Activated CD8-positive, alpha-beta memory T cell treated with anti-CD3 and anti-CD28 coated beads, Interleukin-2, amount 50 U/mL, for 24 hours (primary cell): ENCODE results near the gene MOGAT3.
A peak's percentile ranks its signal among the peaks of the same experiment; 100 is the strongest.

Experiments used
- DNase-seq: peaks from one replicate; pipeline ENCODE4 v3.0.0-alpha.2; 2020; ENCODE audit errors: extremely low read depth

The MOGAT3 gene, protein sequence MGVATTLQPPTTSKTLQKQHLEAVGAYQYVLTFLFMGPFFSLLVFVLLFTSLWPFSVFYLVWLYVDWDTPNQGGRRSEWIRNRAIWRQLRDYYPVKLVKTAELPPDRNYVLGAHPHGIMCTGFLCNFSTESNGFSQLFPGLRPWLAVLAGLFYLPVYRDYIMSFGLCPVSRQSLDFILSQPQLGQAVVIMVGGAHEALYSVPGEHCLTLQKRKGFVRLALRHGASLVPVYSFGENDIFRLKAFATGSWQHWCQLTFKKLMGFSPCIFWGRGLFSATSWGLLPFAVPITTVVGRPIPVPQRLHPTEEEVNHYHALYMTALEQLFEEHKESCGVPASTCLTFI

DNA sequence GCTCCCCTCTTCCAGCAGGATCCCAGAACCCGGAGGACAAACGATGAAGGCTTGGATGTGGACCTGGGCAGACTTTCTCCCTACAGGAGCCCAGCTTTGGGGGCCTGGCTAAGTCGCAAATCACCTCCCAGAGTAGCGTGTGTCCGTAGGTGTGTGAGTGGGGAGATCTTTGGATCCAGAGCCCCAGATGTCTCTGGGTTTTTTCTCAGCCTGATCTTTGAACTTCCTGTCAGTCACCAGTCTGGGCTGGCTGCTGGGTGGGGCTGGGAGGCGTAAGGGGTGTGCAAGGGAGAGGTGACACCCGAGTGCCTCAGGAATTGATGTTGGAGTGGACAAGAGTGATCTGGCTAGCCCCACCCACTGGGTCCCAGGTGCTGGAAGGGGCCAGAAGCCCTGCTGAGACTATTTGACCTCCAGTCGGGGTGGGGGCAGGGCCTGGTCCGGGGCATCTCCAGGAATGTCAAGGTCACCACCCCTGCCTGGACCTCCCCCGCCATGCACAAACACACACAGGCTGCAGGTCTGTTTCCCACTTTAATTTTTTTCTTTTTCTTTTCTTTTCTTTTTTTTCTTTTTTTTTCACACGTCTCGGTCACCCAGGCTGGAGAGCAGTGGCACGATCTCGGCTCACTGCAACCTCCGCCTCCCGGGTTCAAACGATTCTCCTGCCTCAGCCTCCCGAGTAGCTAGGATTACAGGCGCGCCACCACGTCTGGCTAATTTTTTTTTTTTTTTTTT, at the start of gene MOGAT3:
TSS of gene MOGAT3 (minus strand) at position 175 of the 738 bp plus-strand sequence. CDS start 182 bp downstream, outside the sequence.
- DNase-seq: no peak

DNA sequence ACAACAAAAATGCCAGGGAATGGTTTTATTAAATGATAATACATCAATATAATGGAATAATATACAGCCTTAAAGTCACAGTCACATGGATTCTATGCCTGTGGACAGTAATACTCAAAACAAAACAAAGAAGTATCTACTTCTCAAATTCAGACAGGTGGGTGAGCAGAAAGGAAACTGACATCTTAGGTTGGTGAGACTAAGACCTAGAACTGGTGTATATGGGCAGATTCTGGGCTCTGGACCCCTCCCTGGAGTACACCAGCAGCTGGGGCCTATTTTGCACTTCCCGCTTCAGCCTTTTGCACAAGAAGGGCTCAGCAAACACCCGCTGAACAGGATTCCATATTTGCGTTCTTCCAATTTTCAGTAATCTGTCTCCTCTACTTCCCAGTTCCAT, 49.5 kb upstream of the MOGAT3 start:
- no peak for DNase-seq

DNA sequence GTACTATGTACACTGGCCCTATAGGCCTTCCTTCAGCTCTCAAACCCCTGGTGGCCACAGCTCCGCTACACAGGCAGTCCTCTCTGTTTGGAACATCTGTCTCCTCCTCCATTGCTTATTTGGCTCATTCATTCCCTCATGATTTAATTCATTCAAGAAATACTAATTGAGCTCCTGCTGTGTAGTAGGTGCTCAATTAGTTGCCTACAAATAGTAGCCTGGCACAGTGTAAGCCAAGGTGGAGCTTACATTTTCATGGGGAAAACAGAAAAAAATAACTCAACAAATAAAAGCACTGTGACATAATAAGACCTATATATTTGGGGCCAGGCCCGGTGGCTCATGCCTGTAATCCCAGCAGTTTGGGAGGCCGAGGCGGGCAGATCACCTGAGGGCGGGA, 47.4 kb upstream of the MOGAT3 start:
- DNase-seq: no peak

DNA sequence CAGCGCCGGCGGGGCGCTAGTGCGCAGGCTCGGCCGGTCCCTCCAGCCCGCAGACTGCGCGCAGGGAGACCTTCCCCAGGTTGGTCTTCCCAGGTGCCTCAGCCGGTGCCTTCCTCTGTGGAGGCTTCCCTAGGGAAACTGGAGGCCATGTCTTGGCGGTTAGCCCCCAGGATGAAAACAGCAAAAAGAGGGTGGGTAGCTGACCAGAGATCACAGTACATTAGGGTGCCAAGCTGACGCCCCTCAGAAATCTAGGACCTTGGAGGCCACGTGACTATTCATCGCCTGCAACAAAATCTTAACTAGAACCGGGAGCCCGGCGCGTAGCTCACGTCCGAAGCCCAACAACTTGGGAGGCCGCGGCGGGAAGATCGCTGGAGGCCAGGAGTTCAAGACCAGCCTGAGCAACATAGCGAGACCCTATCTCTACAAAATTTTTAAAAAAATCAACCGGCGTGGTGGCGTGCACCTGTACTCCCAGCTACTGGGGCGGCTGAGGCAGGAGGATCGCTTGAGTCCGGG, 44.4 kb upstream of the MOGAT3 start:
- no peak for DNase-seq

DNA sequence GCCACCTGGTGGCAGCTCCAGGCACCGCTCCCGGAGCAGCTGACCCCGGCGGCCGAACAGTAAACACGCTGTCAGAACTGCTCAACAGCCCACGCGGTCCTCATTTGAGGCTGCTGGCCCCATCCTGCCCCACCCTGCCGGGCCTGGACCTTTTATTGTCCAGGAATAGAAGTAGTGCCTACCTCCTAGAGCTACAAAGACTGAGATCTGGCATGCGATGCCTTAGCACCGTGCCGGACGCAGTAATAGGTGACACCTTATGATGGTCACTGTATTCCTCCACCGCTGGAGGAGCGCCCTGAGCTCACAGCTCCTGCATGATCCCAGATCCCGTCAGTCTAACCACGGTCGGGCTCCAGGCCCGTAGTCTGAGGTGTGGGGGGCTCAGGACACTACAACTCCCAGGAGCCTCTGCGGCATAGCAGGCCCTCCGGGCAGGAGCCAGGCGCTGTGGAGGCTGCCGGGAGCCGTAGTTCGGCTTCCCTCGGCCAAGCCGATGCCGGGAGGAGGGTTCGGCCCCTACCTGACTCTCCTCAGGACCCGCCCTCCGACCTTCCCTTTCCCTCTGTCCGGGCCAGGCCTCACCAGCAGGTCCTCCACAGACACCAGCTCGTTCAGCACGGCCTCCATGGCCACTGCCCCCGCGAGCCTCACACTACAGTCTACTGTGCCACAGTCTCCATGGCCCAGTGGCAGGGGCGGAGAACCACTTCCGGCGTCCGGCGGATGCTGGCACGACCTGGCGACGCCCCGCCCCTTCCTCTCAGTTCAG, 43.7 kb upstream of the MOGAT3 start, which contains the start of gene FIS1:
TSS of gene FIS1 (minus strand) at position 707 of the 772 bp plus-strand sequence. CDS start at position 630, 77 bp downstream.
- peak; percentile 79 for DNase-seq

DNA sequence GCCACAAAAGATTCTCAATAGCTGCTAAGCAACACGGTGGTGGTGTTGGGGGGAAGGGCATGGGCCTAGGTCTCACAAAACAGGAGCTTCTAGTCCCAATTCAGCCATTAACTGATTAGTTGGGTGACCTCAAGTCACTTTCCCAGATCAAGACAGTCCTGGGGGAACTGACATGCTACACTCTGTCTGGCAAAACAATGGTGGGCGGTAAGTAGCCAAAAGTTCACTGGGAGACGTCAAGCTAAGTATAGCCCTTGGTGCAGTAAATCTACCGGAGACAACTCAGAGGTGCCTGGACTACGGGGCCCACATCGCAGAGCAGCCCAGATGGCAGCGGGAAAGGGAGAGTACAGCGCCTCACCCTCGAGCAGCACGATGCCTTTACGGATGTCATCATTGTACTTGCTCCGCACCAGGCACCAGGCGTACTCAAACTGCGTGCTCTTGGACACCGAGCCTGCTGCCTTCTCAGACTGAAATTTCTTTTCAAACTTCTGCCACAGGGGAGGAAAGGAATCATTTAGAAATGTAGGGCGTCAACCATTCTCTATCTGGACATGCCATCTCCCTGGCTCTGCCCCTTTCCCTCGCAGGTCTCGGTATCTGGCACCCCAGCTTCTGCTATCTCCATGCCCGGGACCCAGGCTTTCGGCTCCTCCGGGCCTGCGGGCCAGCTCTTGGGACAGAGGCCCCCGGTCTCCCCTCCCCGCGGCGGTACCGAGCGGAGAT, 43.0 kb upstream of the MOGAT3 start:
- DNase-seq: no peak

DNA sequence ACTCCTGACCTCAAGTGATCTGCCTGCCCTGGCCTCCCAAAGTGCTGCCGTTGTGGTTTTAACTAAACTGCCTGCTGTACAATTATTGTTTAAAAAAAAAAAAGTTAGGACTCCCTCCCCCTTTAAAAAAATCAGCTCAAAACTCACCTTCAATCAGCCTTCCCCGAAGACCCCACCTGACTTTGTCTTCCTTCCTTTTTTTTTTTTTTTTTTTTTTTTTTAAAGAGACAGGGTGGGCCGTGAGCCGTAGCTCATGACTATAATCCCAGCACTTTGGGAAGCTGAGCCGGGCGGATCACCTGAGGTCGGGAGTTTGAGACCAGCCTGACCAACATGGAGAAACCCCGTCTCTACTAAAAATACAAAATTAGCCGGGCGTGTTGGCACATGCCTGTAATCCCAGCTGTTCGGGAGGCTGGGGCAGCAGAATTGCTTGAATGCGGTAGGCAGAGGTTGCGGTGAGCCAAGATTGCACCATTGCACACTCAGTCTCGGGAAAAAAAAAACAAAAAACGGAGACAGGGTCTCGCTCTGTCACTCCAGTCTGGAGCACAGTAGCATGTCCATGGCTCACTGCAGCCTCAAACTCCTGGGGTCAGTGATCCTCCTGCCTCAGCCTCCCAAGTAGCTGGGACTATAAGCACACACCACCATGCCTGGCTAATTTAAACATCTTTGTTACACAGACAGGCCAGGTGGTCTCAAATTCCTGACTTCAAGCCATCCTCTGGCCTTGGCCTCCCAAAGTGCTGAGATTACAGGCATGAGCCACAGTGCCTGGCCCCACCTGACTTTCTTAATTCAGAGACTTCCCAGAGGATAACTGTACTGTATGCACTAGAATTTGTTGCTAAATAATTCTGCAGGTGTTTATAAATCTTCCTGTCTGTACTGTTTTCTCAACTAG, 40.9 kb upstream of the MOGAT3 start:
- DNase-seq: no peak

DNA sequence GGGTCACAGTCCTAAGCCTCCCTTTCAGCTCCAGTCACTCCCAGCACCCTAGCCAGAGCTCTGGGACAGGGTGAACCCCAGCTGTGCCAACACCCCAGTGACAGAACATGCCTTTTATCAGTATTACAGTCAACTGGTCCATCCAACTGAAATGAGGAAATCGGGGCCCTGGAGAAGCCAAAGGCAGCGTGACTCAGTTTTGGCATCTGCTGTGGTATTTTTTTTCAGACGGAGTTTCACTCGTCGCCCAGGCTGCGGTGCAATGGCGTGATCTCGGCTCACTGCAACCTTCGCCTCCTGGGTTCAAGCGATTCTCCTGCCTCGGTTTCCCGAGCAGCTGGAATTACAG, 40.2 kb upstream of the MOGAT3 start:
- DNase-seq: no peak

DNA sequence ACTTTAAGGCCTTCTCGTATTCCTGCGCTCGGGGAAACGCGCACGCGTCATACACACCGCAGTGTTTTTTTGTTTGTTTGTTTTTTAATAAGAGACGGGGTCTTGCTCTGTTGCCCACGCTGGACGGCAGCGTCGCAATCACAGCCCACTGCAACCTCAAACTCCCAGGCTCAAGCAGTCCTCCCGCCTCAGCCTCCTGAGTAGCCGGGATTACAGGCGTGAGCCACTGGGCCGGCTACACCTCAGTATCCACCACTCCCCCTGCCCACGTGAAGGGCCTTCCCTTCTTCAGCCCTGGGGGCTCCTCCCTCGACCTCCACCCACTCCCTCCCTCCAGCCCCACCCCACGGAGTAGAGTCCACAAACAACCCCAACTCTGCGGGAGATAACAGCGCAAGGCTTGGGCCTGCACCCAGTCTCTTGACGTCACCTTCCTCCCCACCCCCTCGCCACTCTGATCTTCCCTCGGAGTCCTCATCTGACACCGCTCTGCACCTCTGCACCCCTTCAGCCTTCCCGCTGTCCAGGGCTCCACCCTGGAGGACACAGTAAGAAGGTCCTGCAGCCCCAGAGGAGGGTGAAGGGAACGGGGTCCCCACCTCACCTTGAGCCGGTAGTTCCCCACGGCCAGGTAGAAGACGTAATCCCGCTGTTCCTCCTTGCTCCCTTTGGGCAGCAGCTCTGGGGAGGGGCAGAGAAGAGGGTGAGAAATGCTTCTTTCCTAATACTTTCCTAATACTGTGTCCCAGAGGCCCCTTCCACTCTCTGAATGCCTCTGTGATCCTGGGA, 39.6 kb upstream of the MOGAT3 start:
- DNase-seq: no peak

DNA sequence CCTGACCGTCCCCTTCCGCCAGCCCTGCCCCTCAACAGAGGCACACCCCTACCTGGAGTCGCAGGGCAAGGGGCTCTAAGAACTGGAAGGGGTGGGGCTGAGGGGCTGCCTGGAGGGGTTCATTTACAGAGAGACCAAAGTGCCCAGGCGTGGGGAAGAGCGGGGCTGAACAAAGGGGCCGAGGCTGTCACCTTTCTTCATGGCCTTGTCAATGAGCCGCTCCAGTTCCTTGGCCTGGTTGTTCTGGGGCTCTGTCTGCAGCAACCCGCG, 39.0 kb upstream of the MOGAT3 start:
- DNase-seq: no peak

DNA sequence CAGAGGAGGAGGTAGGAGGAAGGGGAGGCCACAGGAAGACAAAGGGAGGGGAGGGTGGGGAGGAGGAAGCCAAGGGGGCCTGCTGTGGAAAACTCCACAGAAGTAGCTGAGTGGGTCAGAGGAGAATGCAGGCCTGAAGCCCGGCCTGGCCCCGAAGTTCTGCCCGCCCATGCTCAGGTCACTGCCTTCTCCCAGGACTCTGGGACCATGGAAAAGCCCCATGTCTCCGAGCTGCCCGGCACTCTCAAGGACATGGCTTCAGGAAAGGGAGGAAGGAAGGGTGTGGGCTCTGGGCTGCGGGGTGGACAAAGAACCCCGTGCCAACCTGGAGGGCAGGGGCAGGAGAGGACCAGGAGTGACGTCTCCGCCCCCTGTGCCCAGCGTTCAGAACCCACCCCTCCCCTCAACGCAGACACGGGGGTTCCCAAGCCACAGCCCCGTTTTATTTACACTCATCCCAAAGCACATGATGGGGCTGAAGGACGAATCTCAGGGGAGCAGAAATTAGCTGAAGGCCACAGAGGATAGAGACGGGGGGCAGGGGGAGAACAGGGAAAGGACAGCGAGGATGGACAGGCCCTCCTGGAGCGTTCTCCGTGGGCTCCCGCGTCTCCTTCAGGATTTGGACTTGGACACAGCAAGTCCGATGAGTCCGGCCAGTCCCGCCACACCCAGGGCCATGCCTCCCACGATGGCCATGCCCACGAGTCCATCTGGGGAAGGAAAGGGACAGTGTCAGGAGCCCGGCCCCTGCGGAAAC, 38.5 kb upstream of the MOGAT3 start:
- DNase-seq: no peak

DNA sequence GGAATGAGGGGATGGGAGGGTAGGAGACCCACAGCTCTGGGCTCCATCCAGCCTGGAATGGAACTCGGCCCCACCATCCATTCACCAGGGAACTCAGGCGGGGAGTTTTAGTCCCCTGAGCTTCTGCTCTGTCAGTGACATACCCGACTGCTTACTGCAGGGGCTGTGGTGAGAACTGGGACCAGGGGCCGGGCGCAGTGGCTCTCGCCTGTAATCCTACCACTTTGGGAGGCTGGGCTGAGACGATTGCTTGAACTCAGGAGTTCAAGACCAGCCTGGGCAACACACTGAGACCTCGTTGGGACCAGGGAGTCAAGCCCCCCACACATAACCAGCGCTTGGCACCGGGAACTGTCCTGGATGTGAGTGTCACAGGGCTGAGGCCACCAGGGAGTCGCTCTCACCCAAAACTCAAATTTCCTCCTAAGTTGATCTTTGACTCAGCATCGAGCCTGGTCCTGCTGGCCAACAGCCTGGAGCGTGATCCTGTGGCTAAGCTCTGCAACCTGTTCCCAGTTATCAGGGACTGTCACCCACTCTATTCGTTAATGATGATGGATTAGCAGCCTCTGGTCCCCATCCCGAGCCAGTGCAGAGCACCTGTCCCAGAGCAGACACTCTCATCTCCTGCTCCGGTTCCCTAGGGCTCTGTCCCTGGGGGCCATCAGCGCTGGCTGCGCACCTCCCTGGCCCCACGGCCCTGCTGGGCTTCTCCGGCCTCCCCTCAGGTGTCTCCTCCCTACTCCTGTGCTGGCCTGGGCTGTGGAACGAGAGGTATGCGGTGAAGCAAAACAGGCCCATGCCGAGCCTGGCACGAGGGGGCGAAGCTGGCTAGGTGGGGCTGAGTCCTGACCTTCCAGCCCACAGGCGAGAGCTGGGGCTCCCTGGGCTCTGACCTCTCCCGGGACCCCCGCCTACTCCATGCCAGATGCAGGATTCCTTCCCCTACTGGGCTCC, 37.7 kb upstream of the MOGAT3 start:
- DNase-seq: no peak

DNA sequence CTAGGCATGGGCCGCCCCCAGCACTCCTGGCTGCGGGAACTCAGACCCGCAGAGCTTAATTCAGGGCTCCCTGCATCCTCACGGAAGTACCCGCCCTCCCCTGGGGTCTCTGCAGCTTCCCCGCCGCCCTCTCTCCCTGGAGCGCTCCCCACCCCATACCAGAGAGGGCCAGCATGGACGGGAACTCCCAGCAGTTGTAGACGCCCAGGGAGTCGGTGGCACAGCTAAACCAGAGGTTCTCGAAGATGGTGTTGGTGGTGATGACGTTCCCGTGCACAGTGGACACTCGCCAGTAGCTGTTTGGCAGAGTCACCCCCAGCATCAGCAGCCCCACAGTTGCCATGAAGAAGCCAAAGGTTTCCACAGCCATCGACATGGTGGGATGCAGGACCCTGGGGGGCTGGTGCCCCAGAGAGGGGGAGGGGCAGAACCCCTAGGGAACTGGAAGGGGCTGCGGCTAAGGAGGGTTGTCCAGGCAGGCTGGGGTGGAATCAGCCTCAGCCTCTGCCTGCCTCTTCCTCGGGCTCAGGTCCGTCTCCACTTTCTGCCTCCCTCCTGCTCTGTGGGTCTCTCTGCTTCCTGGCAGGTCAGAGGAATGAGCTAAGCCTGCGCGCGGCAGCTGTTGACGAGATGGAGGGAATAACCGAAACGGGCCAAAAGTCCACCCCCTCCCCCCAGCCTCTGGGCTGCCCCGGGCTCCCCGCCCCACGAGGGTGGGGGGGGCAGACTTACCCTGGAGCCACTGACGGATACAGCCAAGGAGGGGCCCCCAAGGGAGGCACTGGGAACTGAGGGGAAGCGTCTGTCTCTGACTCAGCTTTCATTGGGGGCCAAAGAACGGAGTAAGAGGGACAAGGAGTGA, 36.6 kb upstream of the MOGAT3 start, which contains the start of gene CLDN15:
TSS of gene CLDN15 (minus strand) at position 597 of the 862 bp plus-strand sequence. CDS start at position 376, 221 bp downstream.
- no peak for DNase-seq

DNA sequence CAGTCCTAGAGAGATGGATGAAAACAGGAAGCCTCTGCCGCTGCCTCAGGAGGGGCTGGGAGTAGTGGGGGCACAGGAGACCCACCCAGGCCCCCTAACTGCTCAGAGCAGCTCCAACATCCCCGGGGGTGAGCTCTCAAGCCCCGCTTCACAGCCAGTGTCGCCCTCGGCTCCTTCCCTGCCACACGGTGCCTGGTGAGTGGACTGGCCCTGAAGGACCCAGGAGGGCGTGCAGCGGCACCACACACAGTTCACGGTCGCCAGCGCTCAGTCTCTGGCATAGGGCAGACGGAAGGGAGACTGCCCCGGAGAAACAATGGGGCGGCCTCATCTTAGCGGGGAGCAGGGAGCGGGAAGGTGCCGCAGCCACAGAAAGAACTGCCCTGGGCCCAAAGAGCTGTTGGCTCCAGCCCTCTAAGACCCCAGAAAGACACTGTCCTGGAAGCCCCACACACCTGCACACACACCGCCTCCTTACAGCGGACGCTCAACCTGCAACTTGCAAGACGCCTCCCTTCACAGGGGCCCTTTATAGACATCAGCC, 35.5 kb upstream of the MOGAT3 start:
- no peak for DNase-seq

DNA sequence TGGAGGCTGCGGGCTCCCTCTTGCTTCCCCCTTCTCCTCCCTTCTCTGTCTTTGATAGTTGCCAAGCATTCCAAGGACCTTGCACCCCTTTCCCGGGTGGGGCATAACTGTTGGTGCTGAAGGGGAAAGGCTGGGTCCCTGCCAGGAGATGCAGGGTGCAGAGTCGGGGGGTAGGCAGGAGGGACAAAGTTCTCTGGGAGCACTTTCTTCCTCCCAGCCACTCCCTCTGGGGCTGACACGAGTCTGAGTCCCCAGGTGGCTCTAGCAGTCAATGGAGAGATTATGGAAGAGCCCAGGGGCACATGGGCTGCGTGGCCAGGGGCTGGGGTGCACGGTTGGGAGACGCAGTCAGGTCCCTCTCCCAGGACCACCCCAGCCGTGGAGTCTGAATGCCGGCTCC, 34.7 kb upstream of the MOGAT3 start:
- DNase-seq: no peak

DNA sequence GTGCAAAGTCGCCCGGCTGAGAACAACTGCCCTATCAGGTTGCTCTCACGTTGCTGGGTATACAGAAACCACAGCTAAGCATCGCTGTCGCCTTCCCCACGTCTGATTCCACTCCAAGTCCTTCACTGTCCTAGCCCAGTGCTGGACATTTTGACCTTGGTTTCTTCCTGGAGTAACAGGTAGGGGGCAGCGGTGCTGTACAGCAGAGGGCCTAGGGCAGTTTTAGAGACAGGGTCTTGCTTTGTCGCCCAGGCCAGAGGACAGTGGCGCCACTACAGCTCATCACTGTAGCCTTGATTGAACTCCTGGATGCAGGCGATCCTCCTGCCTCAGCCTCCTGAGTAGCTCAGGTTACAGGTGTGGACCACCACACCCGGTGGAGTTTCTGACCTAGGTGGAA, 34.2 kb upstream of the MOGAT3 start:
- no peak for DNase-seq

DNA sequence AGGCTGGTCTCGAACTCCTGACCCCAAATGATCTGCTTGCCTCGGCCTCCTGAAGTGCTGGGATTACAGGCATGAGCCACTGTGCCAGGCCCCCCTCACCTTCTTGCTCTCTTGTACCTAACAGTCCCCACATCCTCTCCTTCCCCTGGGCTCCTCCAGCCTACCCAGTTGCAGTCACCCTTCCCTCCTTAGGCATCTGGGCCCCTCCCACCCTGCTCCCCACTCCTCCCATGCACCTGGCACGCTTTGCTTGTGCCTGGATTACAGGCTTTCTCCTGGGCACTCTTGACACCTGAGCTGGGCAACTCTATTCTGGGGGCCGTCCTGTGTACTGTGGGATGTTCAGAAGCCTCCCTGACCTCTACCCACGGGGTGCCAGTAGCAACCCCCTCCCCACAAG, 33.8 kb upstream of the MOGAT3 start:
- DNase-seq: no peak
